AG04450 (cell line): ENCODE measurements around the gene NFATC2. TPM values are rescaled to one million over a fixed set of nuclear protein-coding genes. Genes with fewer than 3 reads are reported as not detected.

Source experiments
- CTCF ChIA-PET: fragments of 300-600, 350-600 bp; formaldehyde crosslinking; extraction: SDS; loops from one replicate; lab custom pipeline; 2022; ENCODE audit warnings: antibody characterized with exemption, inconsistent platforms; lab: Charles Lee
- POLR2A ChIA-PET: fragments of 350-600 bp; formaldehyde crosslinking; extraction: SDS; loops from one replicate; lab custom pipeline; 2021; ENCODE audit warnings: antibody characterized with exemption, inconsistent platforms; lab: Yijun Ruan, JAX
- DNase-seq: peaks from one replicate; pipeline ENCODE4 v3.0.0-alpha.2; 2011; ENCODE audit warnings: low read depth, low spot score
- H3K27ac ChIP-seq: one replicate; pipeline ENCODE4 v1.5.1; 2012; ENCODE audit warnings: low read depth, low read length, control low read depth
- H3K27me3 ChIP-seq: one replicate; pipeline ENCODE4 v1.6.0; 2012; ENCODE audit warnings: low read length; ENCODE audit not compliant: control insufficient read depth, insufficient read depth
- H3K4me3 ChIP-seq: 2 replicates; pipeline ENCODE4 v1.5.1; 2011; ENCODE audit warnings: mild to moderate bottlenecking, low read depth, low read length, control low read depth
- H3K9me3 ChIP-seq: 2 replicates; pipeline ENCODE4 v1.5.1; 2012; ENCODE audit warnings: low read length; ENCODE audit not compliant: control insufficient read depth, insufficient read depth
- polyA plus RNA-seq: library from polyadenylated mRNA; depleted of rRNA; stranded (reverse); fragments of >200 nt; gene quantifications from 2 replicates; pipeline ENCODE4 v1.2.3, GENCODE V29; 2011
- TF ChIP-seq, protein P1 (sequence below): IDR thresholded peaks from 2 replicates; pipeline ENCODE4 v1.5.1; 2011; ENCODE audit warnings: low read depth, low read length, control low read depth, inconsistent platforms

NFATC2 gene
- polyA plus RNA-seq, 1 experiment: 0.07 TPM

DNA sequence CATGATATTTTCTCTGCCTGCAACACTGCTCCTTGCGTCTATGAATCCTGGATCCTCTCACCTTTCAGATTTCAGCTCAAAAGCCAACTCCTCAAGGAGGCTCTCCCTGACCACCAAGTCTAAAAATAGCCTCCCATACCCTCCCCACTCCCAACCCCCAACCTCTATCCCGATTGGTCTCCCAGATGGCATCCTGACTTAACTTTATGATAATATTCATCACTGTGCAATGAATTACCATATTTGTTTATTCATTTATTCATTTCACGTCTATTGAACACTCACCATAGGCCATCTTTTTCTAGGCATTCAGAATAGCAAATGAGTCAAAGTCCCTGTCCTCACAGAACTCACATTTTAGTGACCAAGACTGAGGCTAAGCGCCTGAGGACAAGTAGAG lies 42.6 kb upstream of the NFATC2 start:
- ChIA-PET POLR2A (no interaction called here), CTCF (no interaction called here)
- Histone ChIP-seq H3K9me3 (no peaks in the 10 kb centered on the region), H3K27ac (no peak overlapping the region), H3K27me3 (no peaks in the 10 kb centered on the region), H3K4me3 (no peak overlapping the region)
- TF ChIP-seq, protein P1, sequence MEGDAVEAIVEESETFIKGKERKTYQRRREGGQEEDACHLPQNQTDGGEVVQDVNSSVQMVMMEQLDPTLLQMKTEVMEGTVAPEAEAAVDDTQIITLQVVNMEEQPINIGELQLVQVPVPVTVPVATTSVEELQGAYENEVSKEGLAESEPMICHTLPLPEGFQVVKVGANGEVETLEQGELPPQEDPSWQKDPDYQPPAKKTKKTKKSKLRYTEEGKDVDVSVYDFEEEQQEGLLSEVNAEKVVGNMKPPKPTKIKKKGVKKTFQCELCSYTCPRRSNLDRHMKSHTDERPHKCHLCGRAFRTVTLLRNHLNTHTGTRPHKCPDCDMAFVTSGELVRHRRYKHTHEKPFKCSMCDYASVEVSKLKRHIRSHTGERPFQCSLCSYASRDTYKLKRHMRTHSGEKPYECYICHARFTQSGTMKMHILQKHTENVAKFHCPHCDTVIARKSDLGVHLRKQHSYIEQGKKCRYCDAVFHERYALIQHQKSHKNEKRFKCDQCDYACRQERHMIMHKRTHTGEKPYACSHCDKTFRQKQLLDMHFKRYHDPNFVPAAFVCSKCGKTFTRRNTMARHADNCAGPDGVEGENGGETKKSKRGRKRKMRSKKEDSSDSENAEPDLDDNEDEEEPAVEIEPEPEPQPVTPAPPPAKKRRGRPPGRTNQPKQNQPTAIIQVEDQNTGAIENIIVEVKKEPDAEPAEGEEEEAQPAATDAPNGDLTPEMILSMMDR: no peak
- no peak for DNase-seq

DNA sequence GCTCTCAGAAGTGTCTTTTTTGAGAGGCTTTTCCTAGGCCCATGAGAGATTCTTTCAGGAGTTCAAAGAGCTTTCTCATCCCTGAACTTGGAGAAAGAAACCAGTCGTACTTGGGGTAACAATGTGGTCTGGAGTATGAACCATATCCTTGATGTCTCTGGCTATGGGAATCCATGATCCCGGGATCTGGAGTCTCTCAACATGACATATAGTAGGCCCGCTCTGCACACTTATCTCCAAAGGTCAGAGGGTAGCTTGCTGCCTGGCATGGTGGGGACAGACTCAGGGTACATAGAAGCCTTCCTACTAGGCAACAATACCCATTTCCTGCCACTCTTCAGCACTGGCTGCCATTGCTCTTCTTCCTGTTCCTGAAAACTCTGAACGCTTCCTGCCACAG lies 42.2 kb upstream of the NFATC2 start:
- DNase-seq: no peak
- POLR2A ChIA-PET: no interaction called here
- TF ChIP-seq, protein P1: no peak
- no peak overlapping the region for H3K27ac ChIP-seq
- CTCF ChIA-PET: no interaction called here
- H3K27me3 ChIP-seq: no peaks in the 10 kb centered on the region
- H3K4me3 ChIP-seq: no peak overlapping the region
- no peaks in the 10 kb centered on the region for H3K9me3 ChIP-seq

GRCh38 chr20:51584116-51584515 lies 41.6 kb upstream of the NFATC2 start:
- ChIA-PET POLR2A (no interaction called here), CTCF (no interaction called here)
- H3K27me3 ChIP-seq: no peaks in the 10 kb centered on the region
- H3K9me3 ChIP-seq: no peaks in the 10 kb centered on the region
- no peak for DNase-seq
- TF ChIP-seq, protein P1: no peak
- H3K27ac ChIP-seq: no peak overlapping the region
- H3K4me3 ChIP-seq: no peak overlapping the region

GRCh38 chr20:51583499-51583898 lies 41.0 kb upstream of the NFATC2 start:
- ChIA-PET CTCF (no interaction called here), POLR2A (no interaction called here)
- H3K27me3 ChIP-seq: no peaks in the 10 kb centered on the region

GRCh38 chr20:51583073-51583472 lies 40.6 kb upstream of the NFATC2 start:
- DNase-seq: no peak
- peaks cover under 1% of the 10 kb centered on the region for H3K27me3 ChIP-seq
- no peak overlapping the region for H3K4me3 ChIP-seq
- H3K27ac ChIP-seq: no peak overlapping the region
- ChIA-PET CTCF (no interaction called here), POLR2A (no interaction called here)
- TF ChIP-seq, protein P1: no peak
- H3K9me3 ChIP-seq: no peaks in the 10 kb centered on the region

More at GRCh38 chr20:51583499-51583898, 41.0 kb upstream of the NFATC2 start:
- no peak for DNase-seq
- Histone ChIP-seq H3K27ac (no peak overlapping the region), H3K4me3 (no peak overlapping the region), H3K9me3 (no peaks in the 10 kb centered on the region)
- TF ChIP-seq, protein P1: no peak
